Muscle layer of duodenum (tissue), 2 donors: ENCODE results near the gene EDRF1.
"Not testable (repeated sequence)": the region's sequence is repeated elsewhere in the genome, so short reads cannot be mapped to it uniquely, and the experiment has no call there.

Source experiments
- H3K27ac ChIP-seq: one replicate; pipeline ENCODE4 v1.7.0; 2013; ENCODE audit warnings: mild to moderate bottlenecking, low read length
- H3K27me3 ChIP-seq: one replicate; pipeline ENCODE4 v1.7.0; 2013; ENCODE audit warnings: low read depth, mild to moderate bottlenecking, control low read depth, low read length
- H3K36me3 ChIP-seq, 2 donors: one replicate each; pipeline ENCODE4 v1.7.0; 2013; ENCODE audit warnings: low read length in 2 of 2, control low read depth in 1 of 2, mild to moderate bottlenecking in 1 of 2; ENCODE audit not compliant: insufficient read depth in 2 of 2, control insufficient read depth in 1 of 2
- H3K4me1 ChIP-seq, 2 donors: one replicate each; pipeline ENCODE4 v1.7.0; 2013; ENCODE audit warnings: low read length in 2 of 2, mild to moderate bottlenecking in 2 of 2, control low read depth in 1 of 2, moderate library complexity in 1 of 2; ENCODE audit not compliant: insufficient read depth in 2 of 2, control insufficient read depth in 1 of 2
- H3K4me3 ChIP-seq, 2 donors: one replicate each; pipeline ENCODE4 v1.7.0; 2013; ENCODE audit warnings: low read length in 2 of 2, low read depth in 1 of 2, mild to moderate bottlenecking in 1 of 2
- H3K9me3 ChIP-seq, 2 donors: one replicate each; pipeline ENCODE4 v1.7.0; 2013; ENCODE audit warnings: low read length in 2 of 2, control low read depth in 1 of 2, mild to moderate bottlenecking in 1 of 2; ENCODE audit not compliant: control insufficient read depth in 1 of 2
- donor health status: healthy.

EDRF1 gene

DNA sequence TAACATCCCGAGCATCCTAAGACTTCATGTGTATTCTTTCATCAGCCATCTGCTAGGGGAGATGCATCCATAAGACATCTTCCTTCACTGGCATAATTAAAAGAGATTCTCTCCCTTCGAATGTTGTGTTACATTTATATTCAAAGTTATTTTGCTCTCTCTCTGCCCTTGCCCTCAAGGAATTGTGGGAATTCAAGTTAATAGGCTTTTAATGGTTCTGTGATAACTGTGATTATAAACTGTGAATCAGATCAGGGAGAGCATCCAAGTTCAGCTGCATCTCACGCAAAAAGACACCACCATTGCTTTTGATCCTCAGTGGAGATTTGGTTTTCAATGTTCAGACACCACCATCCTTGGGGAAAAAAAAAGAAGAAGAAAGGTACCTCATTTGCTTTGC, 27.3 kb upstream of the EDRF1 start:
- Histone ChIP-seq H3K4me1 (no peaks in the 10 kb centered on the region), H3K4me3 (no peak overlapping the region), H3K36me3 (no peaks in the 10 kb centered on the region), H3K9me3 (no peaks in the 10 kb centered on the region), H3K27ac (no peak overlapping the region), H3K27me3 (no peaks in the 10 kb centered on the region)

DNA sequence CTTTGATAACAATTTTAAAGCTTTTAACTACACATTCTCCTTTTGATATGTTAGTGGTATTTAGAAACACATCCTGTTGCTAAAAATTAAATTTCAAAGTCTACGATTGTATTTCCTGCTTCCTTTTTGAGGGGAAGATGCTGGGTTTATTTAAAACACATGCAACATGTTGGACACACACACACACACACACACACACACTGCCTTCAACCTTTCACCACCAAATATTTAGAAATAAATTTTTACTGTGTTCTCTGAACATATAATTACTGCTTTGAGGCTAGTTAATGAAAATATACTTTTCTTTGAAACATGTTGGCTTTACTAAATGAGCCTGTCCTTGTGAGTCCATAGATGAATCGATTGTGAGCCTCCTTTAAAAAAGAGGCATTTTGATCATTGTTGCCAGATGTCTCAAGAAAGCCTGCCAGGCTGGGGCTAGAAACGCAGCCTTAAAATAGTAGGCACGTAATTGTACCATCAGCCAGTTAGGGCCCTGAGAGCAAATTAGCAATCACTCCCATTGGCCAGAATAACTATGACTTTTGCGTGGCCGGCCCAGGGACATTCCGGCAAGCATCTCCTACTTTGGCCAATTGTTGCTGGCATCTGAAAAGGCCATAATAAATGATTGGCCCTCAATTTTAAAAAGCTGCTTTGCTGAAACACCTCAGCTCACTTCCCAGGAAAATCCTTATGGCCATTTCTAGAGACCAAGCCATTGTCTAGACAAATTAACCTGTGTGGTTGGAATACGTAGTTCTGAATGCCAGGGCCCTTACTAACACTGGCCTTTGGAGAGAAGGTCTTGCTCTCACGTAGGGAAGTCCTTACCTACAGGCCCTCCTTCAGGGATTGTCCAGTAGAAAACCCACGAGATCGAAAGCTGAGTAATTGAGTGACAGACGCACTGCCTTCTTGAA, 26.6 kb upstream of the EDRF1 start:
- H3K4me3 ChIP-seq: no peak overlapping the region
- no peaks in the 10 kb centered on the region for H3K4me1 ChIP-seq
- H3K27ac ChIP-seq: no peak overlapping the region
- H3K36me3 ChIP-seq: no peaks in the 10 kb centered on the region
- H3K9me3 ChIP-seq: no peaks in the 10 kb centered on the region
- no peaks in the 10 kb centered on the region for H3K27me3 ChIP-seq

DNA sequence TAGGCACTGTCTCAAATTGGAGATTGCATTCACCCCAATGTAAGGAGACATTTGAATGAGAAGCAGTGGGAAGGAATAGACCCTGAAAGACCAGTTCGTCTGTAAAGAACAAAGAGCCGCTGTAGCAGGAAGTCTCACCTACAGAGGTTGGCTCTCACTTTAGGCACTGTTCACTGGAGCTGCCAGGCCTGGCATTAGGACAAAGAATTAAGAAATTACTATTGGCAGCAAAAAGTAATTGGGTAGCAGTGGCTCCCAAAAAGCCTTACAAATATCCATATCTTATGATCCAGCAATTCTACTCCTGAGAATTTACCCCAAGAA, 26.0 kb upstream of the EDRF1 start:
- Histone ChIP-seq H3K27ac (no peak overlapping the region), H3K36me3 (no peaks in the 10 kb centered on the region), H3K4me3 (no peak overlapping the region), H3K9me3 (no peaks in the 10 kb centered on the region), H3K4me1 (no peaks in the 10 kb centered on the region), H3K27me3 (no peaks in the 10 kb centered on the region)

DNA sequence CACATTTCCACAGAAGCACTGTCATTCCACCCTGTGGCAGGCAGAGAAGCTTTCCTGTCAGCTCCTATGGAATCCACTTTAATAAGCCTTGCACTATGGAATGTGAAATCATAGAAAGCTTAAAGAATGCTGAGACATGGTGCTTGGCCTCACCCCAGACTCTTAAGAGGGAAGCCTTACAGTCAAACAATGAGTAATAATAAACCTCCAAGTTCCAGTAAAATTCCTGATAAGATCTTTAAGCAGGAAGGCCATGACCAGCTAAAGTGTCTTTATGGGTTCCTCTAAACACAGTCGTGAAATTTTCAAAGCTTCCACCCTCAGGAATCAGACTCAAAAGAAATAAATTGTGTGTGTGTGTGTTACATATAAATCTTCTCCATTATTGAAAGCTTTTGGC, 24.6 kb upstream of the EDRF1 start:
- no peak overlapping the region for H3K27ac ChIP-seq
- H3K27me3 ChIP-seq: no peaks in the 10 kb centered on the region

DNA sequence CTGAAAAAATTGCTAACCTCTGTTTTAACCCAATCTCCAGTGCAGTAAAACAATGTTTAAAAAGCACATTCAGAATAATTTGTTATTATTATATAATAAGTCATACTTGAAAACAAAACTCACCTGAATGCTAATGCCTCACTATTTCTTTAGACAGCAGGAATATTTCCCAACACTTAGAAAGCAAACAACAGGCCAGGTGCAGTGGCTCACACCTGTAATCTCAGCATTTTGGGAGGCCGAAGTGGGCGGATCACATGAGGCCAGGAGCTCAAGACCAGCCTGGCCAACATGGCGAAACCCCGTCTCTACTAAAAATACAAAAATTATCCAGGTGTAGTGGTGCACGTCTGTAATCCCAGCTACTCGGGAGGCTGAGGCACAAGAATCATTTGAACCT, 22.6 kb upstream of the EDRF1 start:
- H3K36me3 ChIP-seq, H3K27me3 ChIP-seq, H3K27ac ChIP-seq, H3K4me1 ChIP-seq, H3K9me3 ChIP-seq, H3K4me3 ChIP-seq: not testable (repeated sequence)

More for the DNA sequence above, 24.6 kb upstream of the EDRF1 start:
- Histone ChIP-seq H3K4me3 (no peak overlapping the region), H3K36me3 (no peaks in the 10 kb centered on the region), H3K4me1 (no peaks in the 10 kb centered on the region), H3K9me3 (no peaks in the 10 kb centered on the region)

DNA sequence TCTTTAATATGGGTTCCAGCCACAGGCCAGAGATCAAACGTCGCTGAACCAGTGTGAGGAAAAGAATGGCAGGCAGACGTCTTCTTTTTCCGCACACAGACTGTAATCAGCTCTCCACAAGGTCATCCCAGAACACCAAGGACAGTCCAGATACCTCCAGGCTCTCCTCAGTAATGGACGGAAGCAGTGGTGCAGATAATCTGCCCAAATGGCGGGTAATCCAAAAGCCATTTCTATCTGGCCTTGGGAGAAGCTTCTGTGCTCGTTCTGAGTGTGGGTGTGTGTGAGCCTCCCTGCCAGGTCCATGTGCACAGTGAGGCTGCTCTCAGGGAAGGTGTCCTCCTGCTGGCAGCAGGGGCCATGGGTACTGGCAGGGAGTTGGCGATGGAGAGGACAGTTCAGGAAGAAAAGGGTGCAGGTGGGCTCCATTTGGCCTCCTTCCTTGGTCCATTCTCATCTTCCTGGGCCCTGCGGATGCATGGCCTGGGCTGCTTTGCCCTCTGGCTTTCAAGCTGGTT, 21.0 kb upstream of the EDRF1 start:
- Histone ChIP-seq H3K4me1 (no peaks in the 10 kb centered on the region), H3K27ac (no peak overlapping the region), H3K9me3 (no peaks in the 10 kb centered on the region), H3K4me3 (no peak overlapping the region), H3K36me3 (no peaks in the 10 kb centered on the region), H3K27me3 (no peaks in the 10 kb centered on the region)

DNA sequence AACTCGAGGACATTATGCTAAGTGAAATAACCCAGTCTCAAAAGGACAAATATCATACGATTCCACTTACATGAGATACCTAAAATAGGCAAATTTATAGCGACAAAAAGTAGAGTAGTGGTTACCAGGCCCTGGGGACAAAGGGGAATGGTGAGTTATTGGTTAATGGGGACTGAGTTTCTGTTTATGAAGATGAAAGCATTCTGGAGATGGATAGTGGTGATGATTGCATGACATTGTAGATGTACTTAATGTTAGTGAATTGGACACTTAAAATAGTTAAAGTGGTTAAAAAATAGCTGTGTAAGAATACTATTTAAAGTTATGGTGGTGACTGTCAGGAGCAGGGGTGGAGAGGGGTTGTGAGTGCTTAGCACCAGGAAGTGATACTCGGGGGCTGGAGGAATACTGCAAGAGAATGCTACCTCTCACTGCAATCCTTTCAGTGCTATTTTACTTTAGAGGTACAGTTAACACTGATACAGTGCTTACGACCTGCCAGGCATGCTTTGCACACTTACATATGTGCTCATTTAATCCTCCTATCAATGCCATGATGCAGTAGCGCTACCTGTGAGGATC, 19.9 kb upstream of the EDRF1 start:
- no peaks in the 10 kb centered on the region for H3K27me3 ChIP-seq
- H3K4me1 ChIP-seq: no peaks in the 10 kb centered on the region
- no peak overlapping the region for H3K27ac ChIP-seq
- H3K36me3 ChIP-seq: no peaks in the 10 kb centered on the region
- H3K9me3 ChIP-seq: no peaks in the 10 kb centered on the region
- no peak overlapping the region for H3K4me3 ChIP-seq

DNA sequence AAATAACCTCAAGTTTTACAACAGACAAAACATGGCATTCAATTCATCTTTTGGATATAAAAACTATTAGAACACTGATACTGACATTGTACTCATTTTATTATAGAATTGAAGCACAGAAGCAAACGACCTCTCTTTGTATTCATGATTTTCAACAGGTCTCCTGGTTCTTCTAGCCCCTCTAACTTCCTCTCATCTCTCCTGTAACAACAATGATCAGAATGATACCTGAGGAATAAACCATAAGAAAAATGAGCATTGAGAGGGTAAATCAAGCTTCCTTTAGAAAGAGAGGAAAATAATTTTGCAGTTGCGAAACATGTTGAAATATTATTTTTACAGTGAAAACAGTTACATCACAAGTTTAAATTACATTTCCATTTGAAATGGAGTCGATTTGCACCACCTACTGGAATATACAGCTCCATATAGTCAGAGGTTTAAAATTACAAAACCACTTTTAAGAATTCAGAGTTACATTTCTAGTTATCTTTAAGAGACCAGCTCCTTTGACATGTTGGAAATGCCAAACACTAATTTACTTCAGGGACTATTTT, 19.1 kb upstream of the EDRF1 start:
- no peak overlapping the region for H3K4me3 ChIP-seq
- H3K4me1 ChIP-seq: no peaks in the 10 kb centered on the region
- no peaks in the 10 kb centered on the region for H3K36me3 ChIP-seq
- H3K27ac ChIP-seq: no peak overlapping the region
- H3K9me3 ChIP-seq: no peaks in the 10 kb centered on the region
- H3K27me3 ChIP-seq: no peaks in the 10 kb centered on the region

DNA sequence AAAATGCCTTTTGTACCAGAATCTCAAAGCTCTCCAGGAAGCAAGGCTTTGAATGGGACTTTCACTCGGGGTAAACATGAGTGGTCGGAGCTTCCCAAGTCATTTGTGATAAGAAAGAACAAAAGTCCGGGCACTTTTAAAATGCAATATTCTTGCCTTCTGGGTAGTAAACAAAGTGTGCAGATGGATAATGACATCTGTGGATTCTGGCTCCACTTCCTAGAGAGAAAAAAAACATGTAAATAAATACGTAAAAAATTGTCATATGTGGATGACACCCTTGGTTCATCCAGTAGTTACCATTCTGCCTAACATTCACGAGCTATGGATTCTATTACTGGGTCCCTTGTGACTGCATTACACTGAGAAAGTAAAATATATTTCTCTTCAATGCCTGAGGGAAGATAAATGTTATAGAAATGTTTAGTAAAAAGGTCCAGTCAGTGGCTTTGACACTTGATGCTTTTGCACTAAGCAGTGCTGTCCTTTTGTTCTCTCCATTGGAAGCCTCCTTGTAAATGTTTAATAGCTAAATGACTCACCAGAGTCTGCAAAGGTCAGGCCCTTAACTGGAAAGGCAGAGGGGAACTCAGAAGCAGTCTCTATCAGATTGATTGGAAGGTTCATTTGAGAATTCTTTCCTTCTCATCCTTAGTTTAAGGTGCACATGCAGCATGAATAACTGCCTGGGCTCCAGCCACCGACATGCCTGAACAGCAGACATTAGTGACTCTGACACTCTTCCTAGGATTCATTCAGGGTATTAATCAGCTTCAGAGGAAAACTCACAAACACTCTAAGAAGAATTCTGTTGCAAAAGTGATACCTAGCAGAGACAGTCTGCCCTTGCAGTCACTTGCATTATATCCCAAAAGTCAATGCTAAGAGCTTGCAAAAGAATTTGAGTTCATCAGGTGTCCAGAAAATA, 11.7 kb upstream of the EDRF1 start:
- Histone ChIP-seq H3K4me3 (no peak overlapping the region), H3K27me3 (no peaks in the 10 kb centered on the region), H3K27ac (no peak overlapping the region), H3K4me1 (peaks cover 0 to 13% of the 10 kb centered on the region in 2 donors), H3K36me3 (no peaks in the 10 kb centered on the region), H3K9me3 (peaks cover 0 to 6% of the 10 kb centered on the region in 2 donors)

DNA sequence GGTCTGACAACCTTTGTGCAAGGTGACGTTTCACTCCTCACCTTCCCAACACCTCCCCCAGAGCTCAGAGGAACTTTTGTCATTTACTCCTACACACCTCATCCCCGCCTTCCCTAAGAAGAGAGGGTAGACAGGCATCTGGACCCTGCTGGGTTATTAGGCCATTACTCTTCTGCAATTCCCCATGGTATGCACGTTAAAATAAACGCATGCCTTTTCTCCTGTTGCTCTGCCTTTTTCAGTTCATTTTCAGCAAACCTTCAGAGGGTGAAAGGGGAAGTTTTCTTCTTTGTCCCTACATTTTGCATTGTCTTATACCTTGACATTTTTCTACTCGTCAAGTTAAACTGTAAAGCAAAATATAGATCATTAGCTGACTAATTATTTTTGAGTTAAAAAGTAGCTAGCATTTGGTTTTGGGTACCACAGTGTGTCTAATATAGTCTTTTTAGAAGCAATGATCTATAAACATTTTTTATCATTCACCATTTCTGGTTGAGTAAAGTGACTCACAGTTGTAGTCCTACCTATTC, 10.5 kb upstream of the EDRF1 start:
- H3K36me3 ChIP-seq: no peaks in the 10 kb centered on the region
- H3K9me3 ChIP-seq: peaks cover 0 to 6% of the 10 kb centered on the region in 2 donors
- no peak overlapping the region for H3K27ac ChIP-seq
- no peaks in the 10 kb centered on the region for H3K27me3 ChIP-seq
- peaks cover 0 to 13% of the 10 kb centered on the region in 2 donors for H3K4me1 ChIP-seq
- H3K4me3 ChIP-seq: no peak overlapping the region
